OCI-LY7 (cell line): Measurements from ENCODE around the gene ZNF74. TPM values are rescaled to one million over a fixed set of nuclear protein-coding genes. Genes with fewer than 3 reads are reported as not detected.

ENCODE experiments used
- BruUV-seq: library from RNA; stranded (reverse); fragments of 400-500 nt; replicated peaks from 2 replicates; lab custom pipeline; 2021; lab: Mats Ljungman, UMichigan
- CTCF ChIA-PET: fragments of 300-600 bp; sonication (Branson Sonifier 250); formaldehyde crosslinking; loops from one replicate; lab custom pipeline; 2022; ENCODE audit warnings: antibody characterized with exemption; ENCODE audit not compliant: unreplicated experiment; lab: Charles Lee
- POLR2A ChIA-PET: fragments of 300-600 bp; sonication (Branson Sonifier 250); formaldehyde crosslinking; loops from one replicate; lab custom pipeline; 2022; ENCODE audit warnings: antibody characterized with exemption; lab: Charles Lee
- DNase-seq: peaks from one replicate; pipeline ENCODE4 v3.0.0-alpha.2; 2015; ENCODE audit warnings: low spot score
- H2AFZ ChIP-seq: fragments of 200-600 bp; sonication (generic), shearing (Covaris generic); 2 replicates; pipeline ENCODE4 v1.6.1; 2014; ENCODE audit warnings: mild to moderate bottlenecking, antibody characterized with exemption, low read length, moderate library complexity
- H3K27ac ChIP-seq: fragments of 200-600 bp; sonication (generic); 2 replicates; pipeline ENCODE4 v1.5.1; 2014; ENCODE audit warnings: mixed run types, low read depth, mild to moderate bottlenecking, moderate library complexity, low read length, inconsistent platforms; ENCODE audit not compliant: poor library complexity, severe bottlenecking
- H3K36me3 ChIP-seq: fragments of 200-600 bp; sonication (generic); 2 replicates; pipeline ENCODE4 v1.6.1; 2014; ENCODE audit warnings: mild to moderate bottlenecking, antibody characterized with exemption, low read length, moderate library complexity, mixed read lengths; ENCODE audit not compliant: insufficient read depth
- H3K4me1 ChIP-seq: fragments of 200-600 bp; sonication (generic); 2 replicates; pipeline ENCODE4 v1.5.1; 2014; ENCODE audit warnings: mild to moderate bottlenecking, low read length; ENCODE audit not compliant: insufficient read depth, poor library complexity, severe bottlenecking
- H3K4me2 ChIP-seq: fragments of 200-600 bp; sonication (generic); 2 replicates; pipeline ENCODE4 v1.6.1; 2014; ENCODE audit warnings: mild to moderate bottlenecking, low read length
- H3K4me3 ChIP-seq: fragments of 200-600 bp; sonication (generic); 2 replicates; pipeline ENCODE4 v1.5.1; 2014; ENCODE audit warnings: mild to moderate bottlenecking, low read depth, low read length; ENCODE audit not compliant: poor library complexity, severe bottlenecking
- H3K79me2 ChIP-seq: fragments of 200-600 bp; sonication (generic); 2 replicates; pipeline ENCODE4 v1.6.1; 2016; ENCODE audit warnings: low read depth, mild to moderate bottlenecking, low read length, moderate library complexity, mixed read lengths; ENCODE audit not compliant: insufficient read depth
- H3K9me2 ChIP-seq: fragments of 200-600 bp; sonication (generic); 2 replicates; pipeline ENCODE4 v1.6.1; 2016; ENCODE audit warnings: mild to moderate bottlenecking, low read length, mixed read lengths; ENCODE audit not compliant: insufficient read depth
- H3K9me3 ChIP-seq: fragments of 200-600 bp; sonication (generic); 2 replicates; pipeline ENCODE4 v1.6.1; 2014; ENCODE audit warnings: mild to moderate bottlenecking, mixed run types, low read length, mixed read lengths
- H4K20me1 ChIP-seq: fragments of 200-600 bp; sonication (generic); 2 replicates; pipeline ENCODE4 v1.6.1; 2014; ENCODE audit warnings: mild to moderate bottlenecking, antibody characterized with exemption, low read length, moderate library complexity, mixed read lengths; ENCODE audit not compliant: insufficient read depth
- CTCF ChIP-seq: fragments of 200-600 bp; sonication (generic); conservative IDR thresholded peaks from 2 replicates; pipeline ENCODE4 v1.5.1; 2014; ENCODE audit warnings: mild to moderate bottlenecking, antibody characterized with exemption, low read length, moderate library complexity, mixed read lengths
- EZH2phosphoT487 ChIP-seq: fragments of 200-600 bp; sonication (generic); IDR thresholded peaks from 2 replicates; pipeline ENCODE4 v1.6.1; 2018; ENCODE audit warnings: low read depth, borderline replicate concordance, mild to moderate bottlenecking, mixed run types, antibody characterized with exemption, low read length, moderate library complexity, mixed read lengths
- intact Hi-C: fragments of 100-400 bp; cut with micrococcal nuclease; formaldehyde crosslinking; loops from one replicate; pipeline ENCODE4 v1.10.0; 2022; ENCODE audit not compliant: unreplicated experiment
- total RNA-seq, 2 experiments: library from RNA; depleted of rRNA in 1 of 2; stranded (reverse); fragments of >200 nt in 1 of 2; shearing (Covaris generic) in 1 of 2; gene quantifications; 2 replicates each; pipeline ENCODE4 v1.2.3, GENCODE V29; 2014 to 2022

Gene ZNF74
- total RNA-seq, 2 experiments from 2014 or later: not detected

- TF ChIP-seq EZH2phosphoT487 (no peak), CTCF (no peak)
- no peak overlapping the region for H3K4me3 ChIP-seq
- H4K20me1 ChIP-seq: no peaks in the 10 kb centered on the region
- no peak for DNase-seq
- no peaks in the 10 kb centered on the region for H3K9me3 ChIP-seq
- no peaks in the 10 kb centered on the region for H3K4me1 ChIP-seq
- no peak overlapping the region for H2AFZ ChIP-seq
- no peak overlapping the region for H3K4me2 ChIP-seq
- ChIA-PET POLR2A (no interaction called here), CTCF (no interaction called here)
- no peak overlapping the region for H3K27ac ChIP-seq
- no TSS peak for BruUV-seq
- no peaks in the 10 kb centered on the region for H3K36me3 ChIP-seq
- no peaks in the 10 kb centered on the region for H3K79me2 ChIP-seq
- intact Hi-C loops: no loop called here
- H3K9me2 ChIP-seq: no peaks in the 10 kb centered on the region
Observed at GRCh38 chr22:20441631-20442484, 47.9 kb downstream of the ZNF74 start.

DNA sequence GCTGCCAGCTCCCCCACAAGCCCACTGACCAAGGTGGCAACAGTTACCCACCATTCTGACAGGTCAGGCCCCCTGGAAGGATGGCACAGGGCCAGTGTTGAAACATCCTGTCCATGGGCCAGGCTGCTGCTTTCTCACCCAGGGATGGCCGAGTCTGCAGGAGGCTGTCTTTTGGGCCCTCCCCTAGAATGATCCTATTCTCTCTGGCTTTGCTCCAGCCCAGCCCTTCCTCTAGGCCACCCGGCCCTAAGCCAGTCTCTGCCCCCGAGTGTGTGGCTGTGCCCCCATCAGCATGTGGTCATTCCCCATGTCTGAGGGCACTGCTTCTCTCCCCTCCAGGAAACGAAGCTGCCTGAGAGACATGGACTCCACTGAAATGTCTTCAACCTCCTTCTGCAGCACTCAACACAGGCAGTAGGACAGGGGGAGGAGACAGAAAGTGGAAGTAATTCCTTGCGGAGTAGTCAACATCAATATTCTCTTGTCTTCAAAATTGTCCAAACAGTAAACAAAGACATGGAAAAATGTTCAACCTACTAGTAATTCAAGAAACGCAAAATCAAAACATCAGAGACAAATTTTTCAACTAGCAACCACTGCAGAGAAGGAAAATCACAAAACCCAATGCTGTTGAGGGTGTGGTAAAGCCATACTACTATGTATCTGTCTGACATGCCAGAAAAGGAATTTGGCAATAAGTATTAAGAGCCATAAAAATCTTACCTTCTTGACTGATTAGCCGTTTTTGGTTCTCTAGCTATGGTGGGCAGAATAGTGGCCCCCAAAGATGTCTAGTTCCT is 48.7 kb downstream of the ZNF74 start:
- Histone ChIP-seq H3K4me1 (no peaks in the 10 kb centered on the region), H3K36me3 (no peaks in the 10 kb centered on the region), H3K9me2 (no peaks in the 10 kb centered on the region), H3K9me3 (no peaks in the 10 kb centered on the region), H4K20me1 (no peaks in the 10 kb centered on the region), H3K27ac (no peak overlapping the region), H3K4me2 (no peak overlapping the region), H3K79me2 (no peaks in the 10 kb centered on the region), H2AFZ (no peak overlapping the region), H3K4me3 (no peak overlapping the region)
- DNase-seq: no peak
- intact Hi-C loops: no loop called here
- ChIA-PET POLR2A (no interaction called here), CTCF (no interaction called here)
- BruUV-seq: no TSS peak
- TF ChIP-seq CTCF: no peak
- TF ChIP-seq EZH2phosphoT487: no peak
